HG03354 (cell line): ENCODE measurements around the gene RFX3.
A peak's percentile ranks its signal among the peaks of the same experiment; 100 is the strongest.

ENCODE experiments used
- ATAC-seq: cut with Tn5 transposase; IDR thresholded peaks from one replicate; pipeline ENCODE4 v1.9.1; 2021; ENCODE audit warnings: mild to moderate bottlenecking; ENCODE audit not compliant: unreplicated experiment, poor library complexity, severe bottlenecking

Gene RFX3

DNA sequence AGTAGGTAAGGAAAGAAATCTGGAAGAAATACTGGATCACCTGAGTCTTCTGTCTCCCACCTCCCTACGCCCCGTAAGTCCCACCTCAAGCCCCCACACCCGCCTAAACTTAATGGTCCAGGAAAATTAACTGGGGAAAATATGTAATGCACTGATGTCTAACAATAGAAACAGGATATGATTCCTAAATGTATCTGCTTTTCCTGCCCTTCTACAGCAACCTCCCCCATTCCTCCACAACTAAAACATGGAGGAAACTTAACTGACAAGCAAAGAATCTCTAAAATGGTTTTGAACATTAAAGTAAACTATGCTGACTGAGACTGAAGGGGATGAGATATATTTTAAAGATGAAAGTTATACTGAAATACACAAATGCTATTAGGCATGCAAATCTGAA is 10.4 kb downstream of the RFX3 start:
- ATAC-seq = no peak

DNA sequence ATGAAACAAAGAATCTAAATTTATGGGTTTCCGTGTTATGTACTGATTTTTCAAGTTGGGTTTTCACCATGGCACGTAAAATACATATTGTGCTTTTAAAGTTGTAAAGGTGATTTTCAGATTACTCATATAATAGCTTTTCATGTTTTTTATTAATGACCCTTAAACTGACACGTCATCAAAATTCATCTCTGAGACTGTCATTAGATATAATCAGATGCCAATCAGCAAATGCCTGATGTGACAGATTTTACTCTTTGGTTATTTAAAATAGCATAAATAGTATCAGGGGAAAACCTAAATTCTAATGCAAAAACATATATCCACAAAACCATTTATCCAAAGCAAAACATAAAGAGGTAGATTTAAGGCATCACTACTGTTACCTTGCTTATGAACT is 11.0 kb downstream of the RFX3 start:
- no peak for ATAC-seq

DNA sequence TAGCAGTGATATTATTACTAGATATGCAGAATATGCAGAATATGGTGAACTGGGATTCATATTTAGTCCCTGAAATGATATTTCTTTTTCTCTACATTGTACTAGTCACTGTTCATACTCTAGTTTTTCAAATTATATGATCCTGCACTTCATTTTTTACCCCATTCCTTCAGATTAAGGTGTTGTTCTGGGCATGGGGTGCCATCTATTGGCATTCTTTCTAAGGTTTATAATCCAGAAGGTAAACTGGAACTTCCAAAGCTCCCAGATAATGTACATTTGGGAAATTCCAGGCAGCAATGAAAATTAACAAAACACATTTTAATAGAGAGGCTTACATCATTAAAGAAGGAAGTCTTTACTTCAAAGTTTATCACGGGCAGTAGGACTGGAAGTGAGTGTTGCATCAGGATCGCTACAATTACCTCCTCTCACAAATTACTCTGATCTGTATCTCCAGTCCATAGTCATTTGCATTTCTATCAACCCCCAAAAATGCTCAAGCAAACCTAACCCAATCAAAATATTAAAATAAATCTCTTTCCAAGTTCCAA is 12.5 kb downstream of the RFX3 start:
- ATAC-seq = no peak

DNA sequence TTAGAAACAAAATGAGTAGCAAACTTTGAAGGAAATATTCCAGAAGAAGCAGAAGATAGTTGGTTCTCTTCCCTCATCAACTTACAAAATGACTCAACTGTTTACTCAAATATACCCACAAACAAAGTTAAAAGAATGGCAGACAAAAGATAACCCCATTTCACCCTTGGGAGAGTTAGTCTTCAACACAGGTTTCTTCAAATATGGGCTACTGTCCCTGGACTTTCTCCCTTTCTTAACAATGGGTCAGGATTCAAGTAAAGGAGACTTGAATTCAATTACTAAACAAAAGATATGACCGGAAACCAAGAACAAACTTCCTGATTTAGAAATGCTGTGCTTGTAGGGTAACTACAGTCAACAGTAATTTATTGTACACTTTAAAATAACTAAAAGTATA is 14.2 kb downstream of the RFX3 start:
- ATAC-seq = no peak

DNA sequence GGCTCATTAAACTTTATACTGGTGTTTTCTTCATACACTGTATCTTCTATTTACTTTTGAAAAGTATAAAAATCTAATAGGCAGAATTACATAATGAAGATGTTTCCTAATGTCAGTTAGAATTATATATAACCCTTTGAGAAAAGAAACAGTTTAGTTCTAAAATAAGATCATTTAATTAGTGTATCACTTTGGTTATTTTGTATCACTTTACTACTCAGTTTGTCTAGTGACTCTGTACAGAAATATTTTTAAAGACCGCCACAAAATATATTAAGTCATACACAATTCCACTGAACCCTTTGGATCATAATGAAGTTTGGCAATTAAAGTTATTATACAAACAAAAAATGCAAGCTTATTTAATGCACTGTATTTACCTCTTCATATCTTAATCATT is 15.0 kb downstream of the RFX3 start:
- ATAC-seq = no peak

DNA sequence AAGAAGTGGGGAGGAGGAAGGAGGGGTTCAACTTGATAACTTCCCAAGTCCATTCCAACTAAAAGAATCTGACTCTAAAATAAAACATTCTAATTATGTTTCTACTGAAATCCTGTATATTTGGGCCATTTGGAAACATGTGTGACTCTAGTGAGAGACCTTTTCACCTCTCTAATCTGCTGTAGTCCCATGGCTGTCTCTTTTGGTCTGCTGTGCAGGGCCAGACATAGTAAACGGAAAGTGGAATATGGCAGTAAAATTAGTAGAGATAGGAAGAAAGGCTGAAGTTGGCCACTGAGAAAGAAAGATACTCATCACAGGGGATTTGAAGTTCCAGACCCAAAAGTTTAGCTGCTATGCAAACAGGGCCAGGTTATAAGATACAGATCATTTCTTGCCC is 15.9 kb downstream of the RFX3 start:
- no peak for ATAC-seq

DNA sequence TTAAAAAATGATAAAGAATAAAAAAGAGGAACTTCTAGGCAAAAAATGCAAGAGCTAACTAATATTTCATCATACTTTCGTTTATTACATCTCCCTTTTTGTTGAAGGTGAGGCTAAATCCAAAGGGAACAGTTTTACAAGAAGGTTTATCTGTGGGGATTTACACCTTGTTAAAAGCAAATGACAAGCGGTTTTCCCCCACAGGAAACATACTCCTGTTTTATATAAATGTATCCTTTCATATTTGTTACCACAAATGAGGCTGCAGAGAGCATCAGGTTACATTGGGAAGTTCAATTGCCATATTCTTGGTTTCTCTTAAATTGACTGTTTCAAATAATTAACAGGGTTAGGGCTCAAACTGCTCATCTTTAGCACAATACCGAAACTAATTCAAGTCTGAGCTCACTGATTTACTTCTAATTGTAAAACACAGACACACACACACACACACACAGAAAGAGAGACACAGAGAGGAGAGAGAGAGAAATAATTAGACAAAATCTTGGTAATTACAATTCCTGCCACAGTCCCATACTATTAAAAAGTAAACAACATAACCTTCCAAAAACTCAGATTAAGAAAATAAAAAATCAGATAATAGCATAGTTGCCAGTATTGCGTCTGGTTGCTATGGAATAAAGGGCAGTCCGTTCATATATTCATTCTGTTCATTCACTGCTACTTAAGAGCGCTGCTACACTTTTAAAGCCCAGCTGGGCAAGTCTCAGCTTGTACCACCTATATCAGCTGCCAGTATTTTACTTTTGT is 17.1 kb downstream of the RFX3 start:
- ATAC-seq = peak; percentile 61

DNA sequence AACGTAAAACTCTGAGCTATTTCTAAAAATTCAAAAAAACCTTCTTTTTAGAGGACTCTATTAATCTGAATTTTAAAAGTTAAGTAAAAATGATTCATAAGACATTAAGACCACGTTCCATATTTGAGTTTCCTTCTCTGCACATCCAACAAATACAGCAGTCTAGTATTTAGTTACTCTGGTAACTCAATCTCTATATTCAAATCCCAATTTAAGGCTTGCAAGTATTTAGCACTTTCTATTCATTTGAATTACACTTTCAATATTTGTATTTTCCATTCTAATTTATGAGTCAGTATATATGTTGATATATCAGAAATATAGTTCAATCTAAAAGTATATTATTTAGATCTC is 17.7 kb downstream of the RFX3 start:
- peak; percentile 23 for ATAC-seq

DNA sequence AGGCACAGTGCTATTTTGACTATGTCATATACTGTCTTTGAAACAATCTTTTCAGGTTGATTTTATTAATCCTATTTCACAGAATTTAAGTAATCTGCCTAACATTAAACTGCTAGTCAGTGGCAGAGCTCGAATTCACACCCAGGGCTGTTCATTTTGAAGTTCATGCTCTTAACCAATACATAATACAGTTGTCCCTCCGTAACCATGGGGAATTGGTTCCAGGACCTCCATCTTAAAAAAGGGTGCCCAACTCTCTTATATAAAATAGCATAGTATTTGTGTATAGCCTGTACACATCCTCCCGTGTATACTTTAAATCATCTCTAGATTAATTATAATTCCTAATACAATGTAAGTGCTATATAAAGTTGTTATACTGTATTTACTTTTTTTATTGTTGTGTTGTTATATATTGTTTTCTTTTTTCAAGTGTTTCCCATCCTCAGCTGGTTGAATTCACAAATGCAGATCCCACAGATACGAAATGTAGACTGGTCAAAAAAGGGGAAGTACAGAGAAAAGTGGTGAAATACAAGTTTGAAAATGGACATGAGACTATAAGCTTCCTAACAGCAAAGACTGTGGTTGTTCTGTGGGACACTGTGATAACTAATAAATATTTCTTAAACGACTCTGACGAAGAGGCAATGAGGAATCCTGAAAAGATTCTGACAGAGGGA is 18.3 kb downstream of the RFX3 start:
- ATAC-seq = peak; percentile 74

DNA sequence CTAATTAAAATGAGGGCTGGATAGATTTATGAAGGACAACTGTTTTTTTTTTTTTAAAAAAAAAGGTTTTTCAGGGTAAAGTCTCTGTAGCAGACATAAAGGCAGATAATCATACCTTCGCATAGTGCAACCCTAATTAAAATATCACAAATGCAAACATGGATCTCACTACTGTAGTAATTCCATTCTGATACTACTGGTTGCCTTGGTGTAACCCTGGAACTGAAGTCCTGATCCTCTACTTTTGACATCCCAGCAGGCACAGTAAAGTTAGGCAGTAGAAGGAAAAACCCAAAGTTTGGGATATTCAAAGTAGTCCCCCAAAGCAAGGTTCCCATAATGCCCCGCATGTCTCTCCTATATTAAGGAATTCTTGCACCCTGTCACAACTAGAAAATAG is 19.6 kb downstream of the RFX3 start:
- no peak for ATAC-seq

DNA sequence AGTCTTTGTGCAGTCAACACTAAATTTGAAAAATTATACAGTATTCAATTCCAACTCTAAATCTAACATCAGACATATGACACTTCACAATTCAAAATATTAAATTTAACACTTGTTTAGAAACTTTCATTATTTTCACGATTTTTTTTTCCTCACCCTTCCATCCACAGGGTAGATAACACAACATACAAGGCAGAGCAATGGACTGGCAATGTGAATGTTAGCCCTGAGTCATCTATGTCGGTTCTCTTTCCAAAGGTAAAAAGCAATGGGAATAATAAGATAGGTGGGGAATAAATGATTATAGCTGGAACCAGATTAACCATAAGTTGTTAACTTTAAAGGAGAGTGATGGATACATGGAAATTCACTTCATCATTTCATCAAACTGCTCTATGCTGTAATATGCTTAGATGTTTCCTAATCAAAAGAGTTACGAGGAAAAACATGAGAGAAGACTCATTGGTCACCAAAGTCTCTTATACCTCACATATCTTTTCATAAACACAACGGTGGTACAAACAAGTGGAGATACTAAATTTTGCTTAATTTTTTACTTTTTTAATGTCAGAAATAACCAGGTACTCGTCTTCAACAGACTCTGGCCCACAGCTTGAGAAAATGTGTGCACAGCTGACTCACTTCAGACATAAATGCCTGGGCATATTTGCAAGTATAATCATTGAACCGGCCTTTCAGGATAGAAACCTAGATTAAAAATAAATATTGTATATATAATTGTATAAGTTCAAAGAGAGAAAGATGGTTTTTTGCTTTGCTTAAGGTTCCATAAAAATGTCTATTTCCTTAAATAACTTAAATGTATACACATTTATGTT is 23.0 kb downstream of the RFX3 start:
- no peak for ATAC-seq

DNA sequence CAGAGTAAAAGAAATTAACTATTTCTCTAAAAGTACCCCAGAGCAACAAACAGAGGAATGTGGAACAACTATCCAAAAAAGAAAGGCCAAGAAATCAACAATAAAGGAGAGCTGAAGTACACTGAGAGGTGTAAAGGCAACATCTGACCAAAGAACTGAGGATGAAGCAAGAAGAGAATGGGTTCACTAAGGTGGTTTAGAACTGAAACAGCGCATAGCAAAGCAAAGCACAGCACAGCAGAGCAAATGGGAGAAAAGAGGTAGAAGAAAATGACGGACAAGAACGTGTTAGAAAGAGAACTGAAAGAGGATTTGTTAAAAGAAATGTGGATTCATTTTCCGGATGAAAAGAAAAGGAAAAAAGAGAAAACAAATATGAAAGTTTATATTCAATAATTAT is 25.8 kb downstream of the RFX3 start:
- no peak for ATAC-seq

DNA sequence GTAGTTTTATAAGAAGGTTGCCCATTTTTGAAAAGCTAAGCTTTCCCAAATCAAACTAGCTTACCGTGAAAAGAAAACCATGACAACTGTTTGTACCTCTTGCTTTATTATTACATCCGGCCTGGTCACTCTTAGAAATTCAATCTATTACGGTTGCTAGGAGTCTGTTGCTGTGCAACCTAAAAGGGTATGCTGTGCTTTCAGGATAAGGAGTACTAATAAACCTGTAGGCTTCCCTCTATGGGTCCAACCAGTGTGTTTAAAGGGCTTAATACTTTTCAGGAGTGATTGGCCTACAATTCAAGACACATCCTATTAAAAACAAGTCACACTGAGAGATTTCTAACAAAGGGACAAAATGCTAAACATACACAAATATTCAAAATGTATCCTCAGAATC is 27.1 kb downstream of the RFX3 start:
- ATAC-seq = no peak

DNA sequence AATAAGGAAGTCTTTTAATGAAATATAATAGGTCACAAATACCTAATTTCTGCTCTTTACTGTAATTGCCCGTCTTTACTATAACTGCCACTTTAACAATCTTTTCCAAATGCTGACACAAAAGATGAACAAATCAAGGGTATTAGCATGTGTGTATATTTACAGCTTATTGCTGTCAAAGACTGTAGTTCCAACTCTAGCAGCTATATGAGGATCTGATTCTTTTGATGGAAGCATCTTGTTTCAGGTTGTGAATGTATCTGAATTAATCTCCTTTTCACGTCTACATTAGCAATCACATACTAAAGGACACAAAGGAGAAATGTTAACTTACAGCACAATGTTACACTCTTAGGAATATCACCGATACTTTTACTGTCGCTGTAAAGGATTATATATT is 27.9 kb downstream of the RFX3 start:
- no peak for ATAC-seq

DNA sequence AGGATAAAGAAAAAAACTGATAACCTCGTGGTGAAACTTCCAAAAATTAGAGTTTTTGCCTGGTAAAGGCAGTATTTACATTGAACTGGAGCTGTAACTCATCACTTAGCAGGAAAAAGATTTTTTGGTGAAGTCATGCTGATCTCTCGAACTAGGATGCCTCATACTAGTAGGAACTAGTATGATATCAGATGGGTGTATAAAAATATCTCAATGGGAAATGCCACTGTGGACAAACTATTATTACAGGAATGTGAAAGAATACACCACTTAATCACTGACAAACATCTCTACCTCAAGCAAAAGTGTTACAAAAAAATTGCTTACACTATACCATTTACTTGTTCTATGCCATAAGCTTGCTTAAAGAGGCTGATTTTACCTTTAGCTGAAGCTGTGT is 28.4 kb downstream of the RFX3 start:
- ATAC-seq = no peak

DNA sequence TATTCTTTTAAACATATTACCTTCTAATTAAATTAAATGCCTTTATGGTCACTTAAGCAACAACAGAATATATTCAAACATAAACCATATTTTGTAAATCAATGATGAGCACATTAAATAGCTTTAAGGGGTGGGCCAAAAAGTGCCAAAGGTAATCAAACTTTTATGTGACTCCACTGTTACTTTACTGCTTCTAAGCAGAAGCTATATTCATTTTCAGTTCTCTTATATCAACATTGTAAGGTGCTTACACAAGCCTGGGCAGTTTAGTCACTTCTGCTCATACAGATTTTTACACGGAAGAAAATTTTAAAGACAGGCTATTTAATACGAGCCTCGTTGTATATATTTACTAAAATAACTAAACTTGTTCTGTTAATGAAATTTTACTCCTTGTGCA is 29.9 kb downstream of the RFX3 start:
- no peak for ATAC-seq

DNA sequence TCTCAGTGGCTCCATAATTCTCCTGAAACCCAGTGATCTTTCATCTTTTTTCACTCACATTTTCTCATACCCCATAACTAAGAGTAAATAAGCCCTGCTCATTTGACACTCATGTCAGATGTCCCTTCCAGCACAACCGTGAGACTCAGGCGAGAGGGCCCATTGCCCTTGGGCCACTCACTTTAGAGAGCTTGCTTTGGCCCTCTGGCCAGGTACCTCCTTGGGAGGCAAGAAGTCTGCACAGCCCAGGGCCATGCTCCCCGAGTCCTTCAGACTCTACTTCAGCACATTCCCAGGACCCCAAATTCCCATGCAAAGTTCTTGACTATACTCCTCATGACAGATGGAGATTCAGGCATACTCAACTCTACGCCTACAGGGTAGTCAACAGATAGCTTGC is 33.6 kb downstream of the RFX3 start:
- no peak for ATAC-seq

DNA sequence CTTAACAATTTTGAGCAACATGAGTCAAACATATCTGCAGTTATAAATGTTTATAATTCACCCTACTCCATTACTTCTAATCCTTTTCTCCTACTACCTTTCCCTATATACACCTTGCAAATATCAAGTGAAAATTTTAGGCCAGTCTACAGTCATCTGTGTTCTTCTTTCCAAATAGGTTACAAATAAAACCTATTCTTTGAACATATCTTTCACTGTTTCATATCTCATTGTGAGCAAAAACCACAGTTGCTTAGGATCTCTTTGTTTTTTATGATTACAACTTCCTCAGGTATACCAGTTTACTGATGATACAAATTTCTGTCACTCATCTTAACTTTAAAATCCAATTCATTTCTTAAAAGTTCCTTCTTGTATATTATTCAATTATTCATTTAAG is 34.4 kb downstream of the RFX3 start:
- no peak for ATAC-seq

DNA sequence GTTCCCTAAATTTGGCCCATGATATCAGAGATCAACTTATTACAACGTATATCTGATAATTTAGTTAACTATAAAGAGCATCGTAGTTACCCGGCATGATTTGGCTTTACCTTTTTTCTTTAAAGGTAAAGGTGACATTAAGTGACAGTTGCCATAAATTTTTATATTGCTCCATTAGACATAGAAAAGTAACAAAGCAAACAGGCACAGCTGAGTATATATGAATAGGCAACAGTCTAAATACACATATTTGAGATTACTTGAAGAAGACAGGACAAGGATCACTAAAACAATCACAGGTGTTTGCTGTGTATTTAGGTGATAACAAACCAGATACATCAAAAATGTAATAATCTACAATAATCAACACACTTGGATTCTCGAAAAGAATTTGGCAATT is 34.8 kb downstream of the RFX3 start:
- ATAC-seq = no peak

DNA sequence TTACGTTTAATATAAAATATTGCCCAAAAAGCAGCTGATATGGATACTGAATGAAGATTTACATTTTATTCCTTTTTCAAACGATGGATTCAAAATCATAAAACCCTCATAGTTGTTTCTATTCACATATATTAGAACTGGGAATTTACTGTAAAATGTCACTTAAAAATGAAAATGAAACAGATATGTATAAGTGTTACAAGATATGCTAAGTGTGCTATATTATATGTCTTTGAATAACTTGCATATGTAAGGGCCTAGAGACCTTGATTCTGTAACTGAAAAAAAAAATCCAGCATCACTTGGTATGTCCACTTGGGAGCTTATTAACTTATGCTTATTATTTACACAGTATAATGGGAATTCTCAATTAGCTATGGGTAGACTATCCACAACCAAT is 43.2 kb downstream of the RFX3 start:
- ATAC-seq = no peak

DNA sequence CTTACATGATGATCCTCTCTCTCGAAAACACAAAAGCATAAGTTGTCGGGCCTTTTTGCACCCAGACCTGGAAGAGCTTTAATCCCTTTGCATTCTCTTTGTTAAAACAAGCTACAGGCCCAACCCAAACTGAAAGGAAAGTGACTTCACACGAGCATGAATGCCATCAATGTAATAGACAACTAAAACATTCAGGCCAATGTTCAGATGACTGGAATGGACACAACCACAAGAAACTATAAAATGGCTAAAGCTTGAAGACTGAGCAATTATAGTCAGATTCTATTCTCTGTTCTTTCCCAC is 45.5 kb downstream of the RFX3 start:
- no peak for ATAC-seq
